Astrocyte (in vitro differentiated cells and primary cell): ENCODE measurements around the gene MAN1C1. TPM values are rescaled to one million over a fixed set of nuclear protein-coding genes. Genes with fewer than 3 reads are reported as not detected.

ENCODE experiments used
- total RNA-seq: library from RNA; stranded (reverse); gene quantifications from 2 replicates; pipeline ENCODE4 v1.2.1, GENCODE V29; 2021

The MAN1C1 gene
- total RNA-seq, 1 donor from 2014 or later, result 0.86 TPM

Other genes with a start within 250 kb of the MAN1C1 start
- 0.75 and 1.4 TPM in 2 replicates for gene RHCE, start 196.0 kb upstream of the MAN1C1 start, total RNA-seq
- gene MACO1, start 185.9 kb upstream of the MAN1C1 start, total RNA-seq, result 31.8 and 37.4 TPM in 2 replicates
- 7.9 and 8.0 TPM in 2 replicates for gene LDLRAP1, start 73.2 kb upstream of the MAN1C1 start, total RNA-seq
- 64.1 and 67.0 TPM in 2 replicates for gene SELENON, start 183.4 kb downstream of the MAN1C1 start, total RNA-seq
- 44.6 and 51.2 TPM in 2 replicates for gene MTFR1L, start 203.2 kb downstream of the MAN1C1 start, total RNA-seq
- 1.3 and 2.1 TPM in 2 replicates for gene AUNIP, start 242.7 kb downstream of the MAN1C1 start, total RNA-seq